CD14-positive monocyte (primary cell): Measurements from ENCODE around the gene EXOC6B. TPM values are rescaled to one million over a fixed set of nuclear protein-coding genes. Genes with fewer than 3 reads are reported as not detected.

Source experiments
- DNase-seq, 3 donors: peaks; one replicate each; pipeline ENCODE4 v3.0.0-alpha.2; 2011 to 2022
- H2AFZ ChIP-seq: 2 replicates; pipeline ENCODE4 v1.6.0; 2012; ENCODE audit warnings: mild to moderate bottlenecking, low read depth, low read length, inconsistent platforms; ENCODE audit not compliant: insufficient read depth, poor library complexity, severe bottlenecking
- H3K27ac ChIP-seq, 2 donors: 1 replicate in 1 of 2; 2 replicates in 1 of 2; pipeline ENCODE4 v1.5.1; 2012 to 2013; ENCODE audit warnings: low read length in 2 of 2, control low read depth in 1 of 2, inconsistent platforms in 1 of 2, low read depth in 1 of 2, mild to moderate bottlenecking in 1 of 2
- H3K27me3 ChIP-seq, 2 donors: one replicate each; pipeline versions ENCODE4 v1.6.0 to v1.6.1; 2011 to 2013; ENCODE audit warnings: low read length in 2 of 2; ENCODE audit not compliant: control insufficient read depth in 2 of 2, insufficient read depth in 2 of 2
- H3K36me3 ChIP-seq, 2 donors: replicated peaks in 1 of 2; 1 replicate in 1 of 2; 2 replicates in 1 of 2; pipeline versions ENCODE4 v1.5.1 to v1.6.1; 2012 to 2013; ENCODE audit warnings: low read length in 2 of 2, control low read depth in 1 of 2, inconsistent platforms in 1 of 2, mild to moderate bottlenecking in 1 of 2; ENCODE audit not compliant: insufficient read depth in 2 of 2, control insufficient read depth in 1 of 2
- H3K4me1 ChIP-seq, 2 donors: 1 replicate in 1 of 2; 2 replicates in 1 of 2; pipeline versions ENCODE4 v1.5.1 to v1.6.1; 2012 to 2013; ENCODE audit warnings: low read length in 2 of 2, control low read depth in 1 of 2, inconsistent platforms in 1 of 2, mild to moderate bottlenecking in 1 of 2, moderate library complexity in 1 of 2; ENCODE audit not compliant: insufficient read depth in 2 of 2, control insufficient read depth in 1 of 2
- H3K4me2 ChIP-seq: replicated peaks from 2 replicates; pipeline ENCODE3; 2012; ENCODE audit warnings: low read length, moderate library complexity, mild to moderate bottlenecking; ENCODE audit not compliant: poor library complexity, severe bottlenecking; ENCODE audit errors: extremely low read depth
- H3K4me3 ChIP-seq, 3 experiments: fragments of 200-600 bp in 1 of 3; sonication (generic) in 1 of 3; replicated peaks in 1 of 3; 1 replicate in 2 of 3; 2 replicates in 1 of 3; pipeline ENCODE4 v1.5.1; 2011 to 2013; ENCODE audit warnings: low read length in 3 of 3, mild to moderate bottlenecking in 3 of 3, control low read depth in 2 of 3, low read depth in 2 of 3, inconsistent platforms in 1 of 3, moderate library complexity in 1 of 3
- H3K79me2 ChIP-seq: 2 replicates; pipeline ENCODE4 v1.6.0; 2012; ENCODE audit warnings: mild to moderate bottlenecking, control low read depth, inconsistent platforms, low read length, moderate library complexity; ENCODE audit not compliant: insufficient read depth
- H3K9ac ChIP-seq: 2 replicates; pipeline ENCODE4 v1.6.0; 2017; ENCODE audit warnings: low read length, mild to moderate bottlenecking; ENCODE audit not compliant: insufficient read depth, poor library complexity, severe bottlenecking
- H3K9me3 ChIP-seq, 2 donors: replicated peaks in 1 of 2; 1 replicate in 1 of 2; 2 replicates in 1 of 2; pipeline versions ENCODE4 v1.5.1 to v1.6.1; 2012 to 2013; ENCODE audit warnings: low read length in 2 of 2, control low read depth in 1 of 2; ENCODE audit not compliant: control insufficient read depth in 1 of 2, insufficient read depth in 1 of 2
- H4K20me1 ChIP-seq: 2 replicates; pipeline ENCODE4 v1.6.0; 2012; ENCODE audit warnings: mild to moderate bottlenecking, low read length, control low read depth, moderate library complexity; ENCODE audit not compliant: insufficient read depth
- H3K27ac Mint-ChIP-seq, 7 donors: one replicate each; pipeline ENCODE4 v1.8.0; 2020; ENCODE audit warnings: mild to moderate bottlenecking in 7 of 7, mixed read lengths in 7 of 7, moderate library complexity in 6 of 7, inconsistent platforms in 2 of 7
- H3K27me3 Mint-ChIP-seq, 3 donors: one replicate each; pipeline ENCODE4 v1.8.0; 2021 to 2022; ENCODE audit warnings: low read depth in 3 of 3, mild to moderate bottlenecking in 3 of 3, mixed read lengths in 3 of 3, moderate library complexity in 3 of 3, inconsistent platforms in 1 of 3
- H3K36me3 Mint-ChIP-seq, 2 donors: one replicate each; pipeline ENCODE4 v1.8.0; 2020; ENCODE audit warnings: mixed read lengths in 2 of 2, inconsistent platforms in 1 of 2, mild to moderate bottlenecking in 1 of 2
- H3K4me1 Mint-ChIP-seq: one replicate; pipeline ENCODE4 v1.8.0; 2020; ENCODE audit warnings: mild to moderate bottlenecking, mixed read lengths
- H3K4me3 Mint-ChIP-seq, 2 donors: one replicate each; pipeline ENCODE4 v1.8.0; 2020; ENCODE audit warnings: mild to moderate bottlenecking in 2 of 2, mixed read lengths in 2 of 2, moderate library complexity in 1 of 2
- H3K9me3 Mint-ChIP-seq, 7 donors: one replicate each; pipeline ENCODE4 v1.8.0; 2020 to 2022; ENCODE audit warnings: mixed read lengths in 7 of 7, mild to moderate bottlenecking in 6 of 7, moderate library complexity in 6 of 7, inconsistent platforms in 2 of 7
- CTCF ChIP-seq: fragments of 200-600 bp; IDR thresholded peaks from one replicate; pipeline ENCODE4 v1.8.0; 2022; ENCODE audit warnings: antibody characterized with exemption, mild to moderate bottlenecking
- WGBS: methylation state at CpG from one replicate; pipeline ENCODE4 v1.1.5; 2013; ENCODE audit warnings: missing lambda C conversion rate; ENCODE audit not compliant: insufficient coverage; 5-methylcytosine and 5-hydroxymethylcytosine counted together
- intact Hi-C, 2 donors: fragments of 100-400 bp; cut with micrococcal nuclease; formaldehyde crosslinking; loops; one replicate each; pipeline versions ENCODE4 v1.15.0 to v1.15.1; 2023
- polyA plus RNA-seq, 3 donors: library from polyadenylated mRNA; depleted of rRNA in 1 of 3; unstranded in 2 of 3; stranded (reverse) in 1 of 3; fragments of 300-500 nt in 2 of 3; fragments of >200 nt in 1 of 3; fragmentation: Illumina TruSeq in 2 of 3; gene quantifications; 1 replicate in 2 of 3; 2 replicates in 1 of 3; pipeline ENCODE4 v1.2.3, GENCODE V29; 2012 to 2021

The EXOC6B gene
- polyA plus RNA-seq, 3 donors: 1.8 to 2.8 (median 2.1) TPM

- Histone ChIP-seq H3K4me1 (no peaks in the 10 kb centered on the region), H4K20me1 (no peaks in the 10 kb centered on the region), H3K4me3 (no peak overlapping the region), H3K79me2 (no peaks in the 10 kb centered on the region), H3K9ac (no peak overlapping the region), H3K27me3 (no peaks in the 10 kb centered on the region), H2AFZ (no peak overlapping the region), H3K4me2 (no peak overlapping the region), H3K9me3 (peaks cover 0 to 15% of the 10 kb centered on the region in 2 donors), H3K27ac (no peak overlapping the region), H3K36me3 (no peaks in the 10 kb centered on the region)
- peaks cover 3 to 14% (median 10%) of the 10 kb centered on the region in 7 donors for H3K9me3 Mint-ChIP-seq
- H3K27ac Mint-ChIP-seq: no peak overlapping the region
- intact Hi-C loops: no loop called here
- no peak for TF ChIP-seq CTCF
- no peaks in the 10 kb centered on the region for H3K36me3 Mint-ChIP-seq
- H3K4me3 Mint-ChIP-seq: no peak overlapping the region
- peaks cover 0 to 3% (median 0%) of the 10 kb centered on the region in 3 donors for H3K27me3 Mint-ChIP-seq
- no peak for DNase-seq
- WGBS: 84% methylated on average over 7 of the region's 9 CpGs
- peaks cover 2% of the 10 kb centered on the region for H3K4me1 Mint-ChIP-seq
These were observed 525.6 kb downstream of the EXOC6B start for GRCh38 chr2:72300147-72300684.

GRCh38 chr2:72293620-72294019 lies 532.2 kb downstream of the EXOC6B start:
- Mint-ChIP-seq H3K9me3 (peaks cover 0 to 3% (median 0%) of the 10 kb centered on the region in 7 donors), H3K27me3 (no peaks in the 10 kb centered on the region), H3K4me1 (peaks cover 2% of the 10 kb centered on the region), H3K4me3 (no peak overlapping the region), H3K36me3 (no peaks in the 10 kb centered on the region), H3K27ac (no peak overlapping the region)
- H3K9me3 ChIP-seq: no peaks in the 10 kb centered on the region
- no peaks in the 10 kb centered on the region for H3K79me2 ChIP-seq
- whole genome bisulfite sequencing: no CpG with 5 or more reads among the region's 1 CpG
- H3K9ac ChIP-seq: no peak overlapping the region
- no peak overlapping the region for H3K4me2 ChIP-seq
- no peak overlapping the region for H3K4me3 ChIP-seq
- no peak overlapping the region for H2AFZ ChIP-seq
- H3K27me3 ChIP-seq: no peaks in the 10 kb centered on the region
- intact Hi-C loops: no loop called here
- no peak for DNase-seq
- H4K20me1 ChIP-seq: no peaks in the 10 kb centered on the region
- no peak overlapping the region for H3K27ac ChIP-seq
- no peak for TF ChIP-seq CTCF
- H3K36me3 ChIP-seq: no peaks in the 10 kb centered on the region
- H3K4me1 ChIP-seq: no peaks in the 10 kb centered on the region
